K562 (cell line): ENCODE data around the gene SIX6. TPM values are rescaled to one million over a fixed set of nuclear protein-coding genes. Genes with fewer than 3 reads are reported as not detected.

ENCODE experiments used
- ATAC-seq: fragments of 200-7000 bp; cut with Tn5 transposase; 3 replicates; pipeline ENCODE4 v1.9.1; 2020; ENCODE audit warnings: moderate library complexity
- Bru-seq: library from RNA; stranded (reverse); fragments of 400-500 nt; gene quantifications from one replicate; lab custom pipeline; 2021; lab: Mats Ljungman, UMichigan
- BruChase-seq, 2 experiments: library from RNA; stranded (reverse); fragments of 400-500 nt; gene quantifications; one replicate each; lab custom pipeline; 2021; lab: Mats Ljungman, UMichigan
- BruUV-seq: library from RNA; stranded (reverse); fragments of 400-500 nt; replicated peaks from 2 replicates; lab custom pipeline; 2021; lab: Mats Ljungman, UMichigan
- CTCF ChIA-PET: fragments of 300-600 bp; formaldehyde crosslinking; extraction: SDS; loops from one replicate; lab custom pipeline; 2021; ENCODE audit warnings: low intra/inter-chr PET ratio; lab: Yijun Ruan, JAX
- POLR2A ChIA-PET: fragments of 300-600, 350-650 bp; sonication (Branson Sonifier 250); formaldehyde crosslinking; extraction: SDS; loops from one replicate; lab custom pipeline; 2021; ENCODE audit warnings: antibody characterized with exemption, inconsistent platforms; lab: Yijun Ruan, JAX
- DNase-seq, 4 experiments: peaks; one replicate each; pipeline versions ENCODE4 v3.0.0 to v3.0.0-alpha.2; 2011 to 2018; ENCODE audit warnings: low spot score in 3 of 4, mixed read lengths in 3 of 4; ENCODE audit errors: extremely low read depth in 1 of 4
- FAIRE-seq: peaks from 2 replicates; lab custom pipeline; 2011; peaks lifted over from hg19 to GRCh38; lab: Jason Lieb, UNC
- H2AFZ ChIP-seq: 2 replicates; pipeline ENCODE4 v1.6.0; 2011; ENCODE audit warnings: low read depth, low read length, control low read depth, inconsistent platforms
- H3K27ac ChIP-seq: fragments of 200-600 bp; 3 replicates; pipeline ENCODE4 v1.8.0; 2011; ENCODE audit warnings: low read depth, mild to moderate bottlenecking, control low read depth, inconsistent platforms, low read length, moderate library complexity, mixed read lengths; ENCODE audit errors: extremely low read depth
- H3K27me3 ChIP-seq, 2 experiments: fragments of 300-600 bp in 1 of 2; 2 replicates in 1 of 2; 3 replicates in 1 of 2; pipeline versions ENCODE4 v1.6.0 to v1.8.0; 2011; ENCODE audit warnings: inconsistent platforms in 2 of 2, low read length in 2 of 2, mild to moderate bottlenecking in 1 of 2, mixed read lengths in 1 of 2, moderate library complexity in 1 of 2; ENCODE audit not compliant: control insufficient read depth in 2 of 2, insufficient read depth in 2 of 2
- H3K36me3 ChIP-seq: fragments of 300-600 bp; 3 replicates; pipeline ENCODE4 v1.8.0; 2011; ENCODE audit warnings: mild to moderate bottlenecking, low read length, inconsistent platforms; ENCODE audit not compliant: control insufficient read depth, insufficient read depth
- H3K4me1 ChIP-seq, 2 experiments: fragments of 200-600 bp in 1 of 2; replicated peaks in 1 of 2; 2 replicates in 1 of 2; 3 replicates in 1 of 2; pipeline versions ENCODE4 v1.5.1 to v1.8.0; 2011; ENCODE audit warnings: inconsistent platforms in 2 of 2, low read length in 2 of 2, mild to moderate bottlenecking in 1 of 2, mixed read lengths in 1 of 2, moderate library complexity in 1 of 2; ENCODE audit not compliant: control insufficient read depth in 2 of 2, insufficient read depth in 2 of 2
- H3K4me2 ChIP-seq: 2 replicates; pipeline ENCODE4 v1.6.1; 2011; ENCODE audit warnings: low read length, control low read depth, inconsistent platforms, mixed read lengths; ENCODE audit not compliant: insufficient read depth
- H3K4me3 ChIP-seq: fragments of 200-600 bp; sonication (generic), shearing (Covaris generic); 2 replicates; pipeline ENCODE4 v1.5.1; 2016; ENCODE audit warnings: control low read depth, inconsistent platforms
- H3K79me2 ChIP-seq: fragments of 200-600 bp; 3 replicates; pipeline ENCODE4 v1.8.0; 2011; ENCODE audit warnings: low read length, inconsistent platforms; ENCODE audit not compliant: control insufficient read depth, insufficient read depth
- H3K9ac ChIP-seq, 2 experiments: 2 replicates each; pipeline versions ENCODE4 v1.6.0 to v1.6.1; 2011; ENCODE audit warnings: low read depth in 2 of 2, low read length in 2 of 2, control low read depth in 1 of 2, inconsistent platforms in 1 of 2, mild to moderate bottlenecking in 1 of 2, mixed read lengths in 1 of 2; ENCODE audit not compliant: insufficient read depth in 1 of 2
- H3K9me1 ChIP-seq: one replicate; pipeline ENCODE4 v1.6.0; 2011; ENCODE audit warnings: inconsistent platforms, mild to moderate bottlenecking, low read length, moderate library complexity; ENCODE audit not compliant: control insufficient read depth, insufficient read depth
- H3K9me3 ChIP-seq: replicated peaks from 2 replicates; pipeline ENCODE4 v1.5.1; 2011; ENCODE audit warnings: low read depth, low read length, inconsistent platforms; ENCODE audit not compliant: control insufficient read depth, insufficient read depth
- H4K20me1 ChIP-seq: replicated peaks from 2 replicates; pipeline ENCODE4 v1.6.1; 2011; ENCODE audit warnings: low read length, inconsistent platforms, mixed read lengths; ENCODE audit not compliant: control insufficient read depth, insufficient read depth
- BCOR ChIP-seq: fragments of 450-650 bp; IDR thresholded peaks from 2 replicates; pipeline ENCODE4 v1.6.1; 2016
- BMI1 ChIP-seq: fragments of 150-350 bp; IDR thresholded peaks from 2 replicates; pipeline ENCODE4 v1.6.1; 2014; ENCODE audit warnings: low read length
- CSDE1 ChIP-seq, 2 experiments: fragments of 450-650 bp; IDR thresholded peaks; 2 replicates each; pipeline ENCODE4 v1.6.1; 2016; ENCODE audit warnings: mild to moderate bottlenecking in 1 of 2
- NBN ChIP-seq: fragments of 450-650 bp; IDR thresholded peaks from 2 replicates; pipeline ENCODE4 v1.6.1; 2016; ENCODE audit warnings: low read depth, mild to moderate bottlenecking
- PKNOX1 ChIP-seq: fragments of 450-650 bp; IDR thresholded peaks from 2 replicates; pipeline ENCODE4 v1.6.1; 2016
- POLR3A ChIP-seq: IDR thresholded peaks from 2 replicates; pipeline ENCODE4 v1.6.1; 2011; ENCODE audit warnings: borderline replicate concordance, mild to moderate bottlenecking, moderate library complexity; ENCODE audit not compliant: insufficient read length, insufficient read depth; ENCODE audit errors: extremely low read depth
- RAD51 ChIP-seq: fragments of 450-650 bp; IDR thresholded peaks from 2 replicates; pipeline ENCODE4 v1.7.1; 2016; ENCODE audit warnings: low read depth, mild to moderate bottlenecking, borderline replicate concordance
- ZNF274 ChIP-seq: IDR thresholded peaks from 2 replicates; pipeline ENCODE4 v1.6.1; 2011; ENCODE audit warnings: low read depth, mild to moderate bottlenecking, low read length, moderate library complexity, borderline replicate concordance
- WGBS: fragments of 100-300 bp; shearing (Covaris generic); methylation state at CpG from one replicate; pipeline ENCODE4 v1.1.6; 2016; ENCODE audit warnings: low coverage, mixed read lengths; ENCODE audit not compliant: insufficient coverage; ENCODE audit errors: missing lambda C conversion rate; 5-methylcytosine and 5-hydroxymethylcytosine counted together
- in situ Hi-C: fragments of 300-500 bp; cut with MboI; formaldehyde crosslinking; loops from 4 replicates; pipeline ENCODE4 v1.15.0; 2018; ENCODE audit warnings: inconsistent platforms, mixed read lengths
- intact Hi-C: fragments of 100-400 bp; cut with micrococcal nuclease; formaldehyde crosslinking; loops from 2 replicates; pipeline ENCODE4 v1.14.2; 2022
- long read RNA-seq, 3 experiments: library from polyadenylated mRNA in 2 of 3; library from RNA in 1 of 3; unstranded in 2 of 3; stranded (forward) in 1 of 3; transcript quantifications; one replicate each; pipeline ENCODE4 v2.0.0, GENCODE V29; 2019 to 2022
- polyA minus RNA-seq, 3 experiments: library from RNA; depleted of rRNA, polyadenylated mRNA; stranded (reverse); fragments of >200 nt; gene quantifications; 2 replicates each; pipeline ENCODE4 v1.2.3, GENCODE V29; 2011
- polyA plus RNA-seq, 8 experiments: library from polyadenylated mRNA; depleted of rRNA in 4 of 8; stranded (reverse) in 5 of 8; unstranded in 3 of 8; fragments of >200 nt; fragmentation: Nextera tagmentation in 2 of 8; fragmentation: Illumina TruSeq in 1 of 8; extraction: Ambion mirVana in 2 of 8; extraction: Trizol in 1 of 8; gene quantifications; 2 replicates each; pipeline versions ENCODE4 v1.2.1 to v1.2.3, GENCODE V29; 2011 to 2014; ENCODE audit warnings: inconsistent platforms in 1 of 8, missing spikeins in 1 of 8
- total RNA-seq, 7 experiments: library from RNA; depleted of rRNA in 6 of 7; stranded (reverse); fragments of >200 nt in 6 of 7; fragmentation: Illumina TruSeq in 2 of 7; extraction: Trizol in 2 of 7; gene quantifications; 2 replicates each; pipeline versions ENCODE4 v1.2.1 to v1.2.3, GENCODE V29; 2011 to 2021; ENCODE audit warnings: low replicate concordance in 1 of 7
- TF ChIP-seq, protein P1 (sequence below), 2 experiments: fragments of 450-650 bp; formaldehyde crosslinking in 1 of 2; IDR thresholded peaks; 2 replicates each; pipeline versions ENCODE4 v1.4.0 to v1.6.1; 2014 to 2020; ENCODE audit warnings: mild to moderate bottlenecking in 2 of 2, borderline replicate concordance in 1 of 2, low read depth in 1 of 2

The SIX6 gene
- total RNA-seq (2011; cell fraction: chromatin; rRNA removed; ENCODE audit: low replicate concordance), result not detected in 2 replicates
- total RNA-seq (2011; cell fraction: nucleolus; rRNA removed), result not detected in 2 replicates
- total RNA-seq (2011; cell fraction: nucleoplasm; rRNA removed), result not detected in 2 replicates
- total RNA-seq (2014; rRNA removed) (not detected in 2 replicates), total RNA-seq (2014; rRNA removed; fragmentation: Illumina TruSeq; extraction: Trizol) (not detected in 2 replicates), total RNA-seq (2015; rRNA removed; fragmentation: Illumina TruSeq; extraction: Trizol) (not detected in 2 replicates), total RNA-seq (2021) (not detected in 2 replicates), polyA plus RNA-seq (2011; rRNA removed) (not detected in 2 replicates), polyA plus RNA-seq (2014; fragmentation: Illumina TruSeq; extraction: Trizol) (not detected in 2 replicates), polyA plus RNA-seq (2014; fragmentation: Nextera tagmentation; extraction: Ambion mirVana) (not detected), polyA plus RNA-seq (2014; rRNA removed) (not detected in 2 replicates), polyA minus RNA-seq (2011; rRNA and poly(A)+ RNA removed) (not detected in 2 replicates), Bru-seq, nascent RNA (not detected), BruChase-seq, experiment 1, labeled RNA remaining after a 2-hour chase (not detected), BruChase-seq, experiment 2, labeled RNA remaining after a 6-hour chase (not detected)
- not detected in 2 replicates for polyA plus RNA-seq (2011; cell fraction: cytosol; rRNA removed)
- polyA plus RNA-seq (2011; cell fraction: nucleus; rRNA removed), result not detected in 2 replicates
- polyA plus RNA-seq (2012), result not detected in 2 replicates
- polyA minus RNA-seq (2011; cell fraction: cytosol; rRNA and poly(A)+ RNA removed), result not detected in 2 replicates
- not detected in 2 replicates for polyA minus RNA-seq (2011; cell fraction: nucleus; rRNA and poly(A)+ RNA removed)
- long read RNA-seq, experiment 1, result 0 reads
- long read RNA-seq, experiment 2, result 0 reads
- long read RNA-seq, experiment 3, result 0 reads

DNA sequence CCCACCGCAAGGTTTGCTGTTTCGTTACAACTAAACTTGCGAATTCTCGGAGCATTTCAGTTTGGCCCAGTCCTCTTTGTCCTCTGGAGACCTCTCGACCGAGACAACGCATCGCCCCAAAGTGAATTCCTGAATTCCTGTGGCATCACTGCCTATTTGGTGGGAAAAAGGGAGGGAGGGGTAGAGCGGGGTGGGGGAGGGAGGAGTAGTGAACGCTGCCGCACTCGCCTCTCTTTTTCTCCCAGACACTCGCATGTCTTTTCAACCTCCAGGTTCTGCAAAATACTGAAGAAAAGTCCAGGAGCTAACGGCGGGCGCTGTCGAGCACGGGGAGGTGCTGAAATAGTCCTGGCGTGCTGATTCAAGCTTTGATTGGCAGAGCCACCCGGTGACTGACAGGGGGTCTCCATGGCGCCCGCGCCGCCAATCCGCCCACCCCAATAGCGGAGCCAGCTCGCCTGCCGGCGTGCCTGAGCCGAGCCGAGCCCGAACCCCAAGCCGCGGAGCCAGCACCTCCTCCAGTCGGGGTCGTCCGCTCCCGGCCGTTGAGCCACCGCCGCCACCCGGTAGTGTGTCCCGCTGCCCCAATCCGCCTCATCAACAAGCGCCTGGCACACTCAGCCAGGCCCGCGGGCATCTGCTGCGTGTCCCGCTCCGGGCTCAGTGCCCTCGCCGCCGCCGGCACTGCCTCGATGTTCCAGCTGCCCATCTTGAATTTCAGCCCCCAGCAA lies at the start of gene SIX6:
Gene SIX6, plus strand, starts transcription at position 440 of the 731 bp plus-strand sequence. Its CDS starts 253 bp downstream, at position 693.
- in situ Hi-C loops, result no loop called here
- no TSS peak for BruUV-seq
- Histone ChIP-seq H3K27me3 (peaks cover 21 to 57% of the 10 kb centered on the region in 2 experiments; a peak in 4 of 5 replicates), H3K9me1 (no peaks in the 10 kb centered on the region), H3K27ac (no peak within 1 kb of the TSS), H4K20me1 (no peaks in the 10 kb centered on the region), H3K4me2 (no peak within 1 kb of the TSS), H3K4me1 (peaks cover 0 to 17% of the 10 kb centered on the region in 2 experiments; a peak in 1 of 5 replicates), H3K79me2 (no peaks in the 10 kb centered on the region), H2AFZ (no peak within 1 kb of the TSS), H3K9ac (no peak within 1 kb of the TSS), H3K9me3 (no peaks in the 10 kb centered on the region), H3K36me3 (no peaks in the 10 kb centered on the region), H3K4me3 (no peak within 1 kb of the TSS)
- ChIA-PET POLR2A (interaction anchor here (1.6 kb wide), 1 partner anchor 13 kb away, joined by 5 read pairs; no protein-coding TSS in a partner anchor), CTCF (no interaction called here)
- FAIRE-seq (no peak), DNase-seq (no peak), ATAC-seq (no peak)
- intact Hi-C loops, result no loop called here
- WGBS, result 30% methylated on average over 9 of the region's 55 CpGs
- no peak for TF ChIP-seq CSDE1 (IDR thresholded peaks at IDR 0.05)
- TF ChIP-seq POLR3A, result no peak
- TF ChIP-seq PKNOX1, result peak; percentile 43; the same call in 1 of the 2 replicates
- TF ChIP-seq BMI1, result no peak
- no peak for TF ChIP-seq ZNF274
- TF ChIP-seq, protein P1, sequence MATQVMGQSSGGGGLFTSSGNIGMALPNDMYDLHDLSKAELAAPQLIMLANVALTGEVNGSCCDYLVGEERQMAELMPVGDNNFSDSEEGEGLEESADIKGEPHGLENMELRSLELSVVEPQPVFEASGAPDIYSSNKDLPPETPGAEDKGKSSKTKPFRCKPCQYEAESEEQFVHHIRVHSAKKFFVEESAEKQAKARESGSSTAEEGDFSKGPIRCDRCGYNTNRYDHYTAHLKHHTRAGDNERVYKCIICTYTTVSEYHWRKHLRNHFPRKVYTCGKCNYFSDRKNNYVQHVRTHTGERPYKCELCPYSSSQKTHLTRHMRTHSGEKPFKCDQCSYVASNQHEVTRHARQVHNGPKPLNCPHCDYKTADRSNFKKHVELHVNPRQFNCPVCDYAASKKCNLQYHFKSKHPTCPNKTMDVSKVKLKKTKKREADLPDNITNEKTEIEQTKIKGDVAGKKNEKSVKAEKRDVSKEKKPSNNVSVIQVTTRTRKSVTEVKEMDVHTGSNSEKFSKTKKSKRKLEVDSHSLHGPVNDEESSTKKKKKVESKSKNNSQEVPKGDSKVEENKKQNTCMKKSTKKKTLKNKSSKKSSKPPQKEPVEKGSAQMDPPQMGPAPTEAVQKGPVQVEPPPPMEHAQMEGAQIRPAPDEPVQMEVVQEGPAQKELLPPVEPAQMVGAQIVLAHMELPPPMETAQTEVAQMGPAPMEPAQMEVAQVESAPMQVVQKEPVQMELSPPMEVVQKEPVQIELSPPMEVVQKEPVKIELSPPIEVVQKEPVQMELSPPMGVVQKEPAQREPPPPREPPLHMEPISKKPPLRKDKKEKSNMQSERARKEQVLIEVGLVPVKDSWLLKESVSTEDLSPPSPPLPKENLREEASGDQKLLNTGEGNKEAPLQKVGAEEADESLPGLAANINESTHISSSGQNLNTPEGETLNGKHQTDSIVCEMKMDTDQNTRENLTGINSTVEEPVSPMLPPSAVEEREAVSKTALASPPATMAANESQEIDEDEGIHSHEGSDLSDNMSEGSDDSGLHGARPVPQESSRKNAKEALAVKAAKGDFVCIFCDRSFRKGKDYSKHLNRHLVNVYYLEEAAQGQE (IDR thresholded peaks at IDR 0.05; ENCODE audit: borderline replicate concordance), result peak; percentile 24; the same call in 1 of the 2 replicates
- TF ChIP-seq, protein P1 (CRISPR knock-in tag; IDR thresholded peaks at IDR 0.05; ENCODE audit: low read depth), result no peak
- TF ChIP-seq RAD51, result no peak
- no peak for TF ChIP-seq BCOR
- no peak for TF ChIP-seq NBN
